NCI-H526 (cell line): Measurements from ENCODE around the gene ACOX2.
A peak's percentile ranks its signal among the peaks of the same experiment; 100 is the strongest.
"Not testable (repeated sequence)": the region's sequence is repeated elsewhere in the genome, so short reads cannot be mapped to it uniquely, and the experiment has no call there.

ENCODE experiments used
- DNase-seq, 2 experiments: peaks; one replicate each; lab custom pipeline; 2025; lab: John Stamatoyannopoulos, UW

Gene ACOX2

DNA sequence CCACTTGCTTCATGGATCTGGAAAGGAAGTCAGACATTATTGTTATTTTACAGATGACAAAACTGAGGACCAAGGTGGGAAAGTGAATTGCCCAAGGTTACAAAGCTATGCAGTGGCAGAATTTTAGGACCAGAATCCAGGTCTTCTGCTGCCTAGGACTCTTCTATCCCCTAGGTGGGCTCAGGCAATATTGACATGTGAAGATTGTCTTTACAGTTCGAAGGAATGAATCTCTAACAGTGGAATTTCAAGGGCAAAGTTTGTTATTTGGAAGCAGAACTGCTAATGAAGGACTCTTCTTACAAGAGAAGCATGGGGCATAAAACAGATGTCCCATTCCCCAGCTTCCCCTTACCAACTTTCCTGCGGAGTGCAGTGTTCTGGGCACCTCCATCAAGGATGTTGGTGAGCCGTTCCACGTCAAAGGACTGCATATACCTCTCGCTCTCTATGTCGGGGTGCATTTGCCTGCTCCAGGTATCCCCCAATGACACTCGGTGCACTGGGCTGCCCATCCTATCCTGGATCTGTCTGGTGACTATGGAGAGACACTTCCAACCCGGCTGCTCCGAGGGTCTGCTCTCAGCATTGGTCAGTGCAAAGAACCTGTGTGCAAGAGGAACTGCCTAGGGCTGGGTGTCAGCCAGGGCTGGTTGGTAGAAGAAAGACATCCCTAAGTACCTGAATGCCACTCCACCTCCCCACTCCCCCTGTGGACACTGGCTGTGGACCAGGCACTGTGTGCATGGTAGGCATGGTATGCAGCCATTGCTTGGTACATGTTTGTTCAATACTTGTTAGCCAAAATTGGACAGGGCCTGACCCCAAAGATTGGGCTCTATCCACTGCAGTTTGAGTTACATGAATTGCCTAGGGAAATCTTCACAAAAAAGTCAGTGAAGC, 2.1 kb downstream of the ACOX2 start:
- DNase-seq, result no peak

DNA sequence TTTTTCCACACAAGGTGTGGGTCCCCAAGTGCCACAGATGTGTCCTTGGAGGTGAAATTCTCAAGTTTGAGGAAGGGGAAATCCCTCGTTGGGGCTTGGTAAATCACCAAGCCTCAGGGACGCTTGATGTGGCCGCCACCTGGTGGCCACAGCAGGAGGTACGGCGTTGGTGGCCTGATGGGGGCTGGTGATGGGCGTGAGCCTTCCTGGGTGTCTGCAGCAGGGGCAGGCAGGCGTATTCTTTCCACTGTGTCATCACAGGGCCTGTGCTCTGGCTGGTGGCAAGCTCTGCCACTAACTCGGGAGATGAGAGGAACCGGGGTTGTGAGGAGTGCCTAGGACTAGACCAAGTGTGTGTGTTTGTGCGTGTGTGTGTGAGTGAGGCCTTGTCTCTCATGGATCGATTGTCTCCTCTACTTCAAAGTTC, 4.2 kb downstream of the ACOX2 start:
- DNase-seq, result peak; percentile 18 to 72

DNA sequence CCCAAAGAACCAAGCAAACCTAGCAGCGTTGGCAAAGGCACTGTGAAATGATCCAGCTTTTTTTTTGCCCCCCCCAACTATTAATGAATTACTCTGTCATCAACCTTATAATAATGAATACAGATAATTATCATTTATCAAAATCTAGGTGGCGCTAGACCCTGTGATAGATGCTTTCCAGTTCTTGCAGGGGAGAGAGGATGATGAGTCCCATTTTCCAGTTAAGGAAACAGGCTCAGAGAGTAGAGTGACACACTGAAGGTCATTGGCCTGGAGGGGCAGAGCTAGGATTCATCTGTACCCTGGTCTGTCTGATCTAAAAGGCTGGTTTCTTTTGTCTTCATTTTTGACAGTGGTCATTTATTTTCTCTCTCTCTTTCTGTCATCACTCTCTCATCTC, 5.0 kb downstream of the ACOX2 start:
- DNase-seq, result peak in 1 of 2 experiments; percentile 25

DNA sequence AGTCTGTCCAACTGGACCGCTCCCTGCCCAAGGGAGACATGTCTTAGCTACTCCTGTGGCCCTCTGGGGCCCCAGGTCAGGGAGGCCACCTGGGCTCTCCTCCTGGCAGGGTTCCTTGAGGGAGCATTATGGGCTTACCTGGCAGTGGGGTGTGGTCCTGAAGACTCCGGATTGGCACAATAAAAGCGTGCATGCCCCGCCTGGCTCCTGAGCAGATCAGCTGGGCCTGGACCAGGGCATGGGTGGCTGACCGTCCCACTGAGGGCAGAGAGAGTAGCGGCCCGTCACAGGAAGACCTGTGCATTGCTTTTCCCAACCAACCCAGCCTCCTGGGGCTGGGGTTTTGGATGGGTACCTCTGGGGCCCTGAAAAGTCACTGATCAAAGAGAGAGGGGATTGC, 5.4 kb downstream of the ACOX2 start:
- DNase-seq, result no peak

DNA sequence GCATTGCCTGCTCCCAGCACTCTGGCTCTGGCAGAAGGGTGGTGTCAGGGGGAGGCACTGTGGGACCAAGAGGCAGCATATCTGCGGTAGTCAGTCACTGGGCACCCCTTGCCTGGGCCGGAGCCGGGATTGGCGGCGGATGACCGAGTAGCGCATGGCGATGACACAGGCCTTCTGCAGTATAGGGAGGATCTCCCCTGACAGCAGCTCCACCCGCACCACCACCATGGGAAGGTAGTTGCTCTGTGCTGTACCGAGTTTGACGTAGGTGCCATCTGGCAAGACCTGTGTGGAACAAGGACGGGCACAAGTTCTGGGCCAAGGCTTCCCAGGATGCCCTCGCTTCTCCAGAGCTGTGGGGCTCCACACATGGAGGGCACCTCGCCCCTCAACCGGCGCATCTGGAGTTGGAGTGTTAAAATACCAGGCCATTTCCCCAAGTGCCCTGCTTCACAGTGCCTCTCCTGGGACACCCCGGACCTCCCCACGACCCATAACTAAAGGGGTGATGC, 6.6 kb downstream of the ACOX2 start:
- DNase-seq, result no peak

DNA sequence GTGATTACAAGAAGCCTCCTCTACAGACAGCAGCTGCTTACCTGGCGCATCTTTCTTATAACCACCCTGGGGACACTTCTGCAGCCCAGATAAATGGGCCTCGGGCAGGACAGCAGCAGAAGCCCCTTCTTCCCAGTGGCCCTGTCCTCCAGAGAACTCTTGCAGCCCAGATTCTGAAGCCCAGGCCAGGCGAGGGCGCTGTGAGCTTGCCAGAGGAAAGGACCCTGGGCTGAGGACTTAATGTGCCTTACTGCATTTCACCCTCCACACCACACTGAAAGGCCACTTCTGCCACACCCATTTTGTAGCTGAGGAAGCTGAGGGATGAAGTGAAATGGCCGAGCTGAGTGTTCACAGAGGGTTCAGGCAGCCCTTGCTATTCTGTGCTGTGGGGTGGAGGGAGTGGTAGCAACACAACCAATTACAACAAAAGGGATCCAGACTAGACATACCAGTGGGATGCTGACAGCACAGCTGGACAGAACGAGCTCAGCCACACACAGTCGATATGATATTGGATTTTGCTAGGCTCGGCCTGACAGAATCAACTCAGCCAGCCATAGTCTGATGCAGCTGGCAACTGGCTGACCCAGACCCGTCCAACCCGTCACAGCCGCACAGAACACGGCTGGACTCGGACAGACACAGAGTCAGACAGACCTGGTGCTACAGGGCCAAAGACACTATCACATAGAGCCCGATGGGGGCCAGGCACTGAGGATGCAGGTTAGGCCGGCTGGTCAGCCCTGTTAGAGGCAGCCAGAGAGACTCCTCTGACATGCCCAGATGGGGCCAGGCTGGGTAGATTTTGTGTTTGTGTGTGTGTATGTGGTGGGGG, 7.3 kb downstream of the ACOX2 start:
- peak in 1 of 2 experiments; percentile 61 for DNase-seq

DNA sequence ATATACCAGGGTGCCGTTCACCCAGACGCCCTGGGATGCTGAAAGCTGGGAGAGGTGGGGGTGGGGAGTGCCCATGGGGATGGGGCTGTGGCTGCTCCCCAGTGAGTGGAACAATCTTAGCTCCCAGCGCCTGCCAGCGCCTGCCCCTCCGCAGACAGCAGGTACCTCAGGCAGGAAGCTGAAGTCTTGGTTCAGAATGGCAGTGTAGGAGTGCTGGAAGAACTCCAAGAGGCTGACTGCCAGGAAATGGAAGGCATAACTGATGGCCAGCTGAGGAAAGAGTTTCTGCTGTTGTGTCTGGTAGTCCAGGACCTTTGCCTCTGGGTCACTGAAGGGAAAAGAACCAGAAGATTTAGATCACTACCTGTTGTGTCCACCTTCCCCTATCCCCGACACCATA, 8.4 kb downstream of the ACOX2 start:
- no peak for DNase-seq

DNA sequence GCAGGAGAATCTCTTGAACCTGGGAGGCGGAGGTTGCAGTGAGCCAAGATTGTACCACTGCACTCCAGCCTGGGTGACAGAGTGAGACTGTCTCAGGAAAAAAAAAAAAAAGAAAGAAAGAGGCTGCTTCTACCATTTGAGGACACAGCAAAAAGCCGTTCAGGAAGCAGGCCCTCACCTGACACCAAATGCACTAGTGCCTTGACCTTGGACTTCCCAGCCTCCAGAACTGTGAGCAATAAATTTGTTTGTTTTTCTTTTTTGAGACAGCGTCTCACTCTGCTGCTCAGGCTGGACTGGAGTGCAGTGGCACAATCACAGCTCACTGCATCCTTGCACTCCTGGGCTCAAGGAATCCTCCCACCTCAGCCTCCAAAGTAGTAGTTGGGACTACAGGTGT, 9.6 kb downstream of the ACOX2 start:
- DNase-seq, result not testable (repeated sequence)

DNA sequence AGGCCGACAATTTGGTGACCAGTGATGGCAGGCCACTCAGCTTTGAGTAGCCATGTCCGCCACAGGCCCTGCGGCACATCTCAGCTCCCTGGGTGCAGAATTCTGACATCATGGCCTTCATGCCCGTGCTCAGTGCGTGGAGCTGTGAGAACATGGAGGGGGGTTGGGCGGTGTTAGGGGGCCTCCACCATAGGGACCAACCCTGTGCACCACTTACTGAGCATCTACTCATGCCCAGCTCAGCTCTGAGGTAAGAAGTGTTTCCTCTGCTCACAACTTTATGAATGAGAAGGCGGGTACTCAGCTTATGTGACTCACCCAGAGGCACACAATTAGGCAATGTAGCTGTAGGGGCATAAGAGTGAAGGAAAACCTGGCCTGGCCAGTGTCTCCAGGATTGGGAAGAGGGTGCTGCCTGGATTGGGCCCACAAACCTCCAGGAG, 10.5 kb downstream of the ACOX2 start:
- peak; percentile 9 to 39 for DNase-seq

DNA sequence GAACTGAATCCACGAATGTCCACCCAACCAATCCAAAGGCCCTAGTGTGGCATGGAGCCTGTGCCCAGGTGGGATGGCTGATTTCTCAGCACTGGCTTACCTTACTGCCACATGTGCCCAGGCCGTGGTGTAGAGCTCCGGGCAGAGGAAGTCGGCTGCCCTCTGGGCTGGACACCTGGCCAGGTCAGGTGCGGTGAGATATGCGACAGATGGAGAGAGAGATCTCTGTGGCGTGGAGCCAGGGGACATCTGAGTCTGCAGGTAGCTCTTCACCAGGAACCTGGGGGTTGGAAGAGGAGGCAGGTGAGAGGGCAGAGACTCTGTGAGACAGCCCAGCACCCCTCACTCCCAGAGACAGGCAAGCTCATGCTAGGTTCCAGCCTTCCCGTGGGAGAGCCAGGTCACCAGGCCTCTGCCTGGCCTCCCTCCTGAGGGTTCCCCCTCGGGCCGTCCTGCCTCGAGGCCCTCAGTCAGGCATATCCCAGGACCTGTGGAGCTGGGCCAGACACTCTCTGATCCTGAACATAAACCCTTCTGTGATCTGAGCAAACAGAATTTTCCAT, 12.6 kb downstream of the ACOX2 start:
- no peak for DNase-seq

DNA sequence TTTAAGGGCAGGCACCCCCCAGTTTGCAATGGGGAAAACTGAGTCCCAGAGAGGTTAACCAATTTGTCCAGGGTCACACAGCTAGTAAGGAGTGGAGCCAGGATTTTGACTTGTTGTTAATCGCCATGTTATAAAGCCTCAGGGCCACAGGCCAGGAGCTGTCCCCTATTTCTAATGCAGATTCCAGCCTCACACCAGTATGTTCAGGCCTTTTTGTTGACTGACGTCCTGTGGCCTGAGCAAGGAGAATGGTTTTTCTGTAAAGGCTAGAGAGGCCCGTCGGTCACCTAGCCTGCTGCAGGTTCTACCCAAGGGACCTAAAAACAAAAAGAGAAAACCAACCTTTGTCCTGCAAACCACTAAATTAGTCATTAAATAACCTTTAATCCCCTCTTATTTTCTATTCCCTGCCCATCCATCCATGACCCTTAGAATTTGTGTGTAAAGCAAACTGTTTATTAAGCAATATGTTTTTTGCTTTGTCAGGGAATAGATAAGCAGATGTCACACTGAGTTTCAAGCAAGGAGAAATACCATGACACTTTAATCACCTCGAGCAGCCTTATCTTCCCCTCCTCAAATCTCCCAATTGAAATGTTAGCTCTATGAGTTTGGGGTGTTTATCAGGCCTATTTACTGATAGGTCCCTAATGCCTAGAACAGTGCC, 14.1 kb downstream of the ACOX2 start:
- no peak for DNase-seq

DNA sequence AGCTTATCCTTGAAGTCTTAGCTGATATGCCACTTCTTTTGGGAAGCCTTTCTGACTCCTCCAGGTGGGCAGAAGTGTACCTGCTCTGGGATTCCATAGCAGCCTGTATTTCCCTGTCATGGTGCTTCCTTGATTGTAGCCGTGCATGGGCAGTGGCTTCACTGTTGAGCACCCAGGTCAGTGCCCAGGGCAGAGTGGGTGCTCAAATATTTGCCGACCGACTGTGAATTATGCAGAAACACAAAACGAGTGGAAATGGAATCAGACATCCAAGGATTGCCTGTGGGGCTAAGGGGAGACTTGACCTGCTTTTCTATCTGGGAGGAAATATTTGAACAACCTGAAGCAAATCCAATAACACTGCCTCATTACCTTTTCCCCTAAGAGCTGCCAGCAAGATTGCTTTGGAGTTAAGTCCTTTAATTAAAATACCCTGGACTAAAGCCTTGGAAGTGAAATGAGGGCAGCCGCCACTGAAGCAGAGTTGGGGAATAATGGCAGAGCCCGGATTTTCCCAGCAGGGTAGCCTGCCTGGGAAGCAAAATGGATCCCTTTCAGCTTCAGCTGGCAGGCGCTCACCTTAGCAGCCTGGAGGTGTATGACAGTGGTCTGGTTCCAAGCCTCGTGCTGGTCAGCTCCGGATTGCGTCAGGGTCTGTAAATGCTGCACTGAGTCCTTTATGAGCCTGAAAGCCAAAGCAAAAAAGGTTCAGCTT, 14.9 kb downstream of the ACOX2 start:
- no peak for DNase-seq

DNA sequence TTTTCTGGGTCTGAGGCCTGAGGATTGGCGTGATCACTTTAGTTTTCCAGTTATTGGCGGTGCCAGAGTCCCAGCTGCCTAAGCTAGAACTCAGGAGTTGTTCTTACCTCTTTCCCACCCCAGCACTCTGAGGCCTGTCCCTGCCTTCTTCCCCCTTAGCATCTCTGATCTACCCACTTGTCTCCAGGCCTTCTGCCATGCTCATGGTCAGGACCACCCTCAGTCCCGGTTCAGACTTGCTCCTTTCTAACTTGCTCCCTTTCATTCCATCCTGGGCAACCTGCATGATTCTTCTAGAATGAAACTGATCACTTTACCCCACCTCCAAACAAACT, 15.7 kb downstream of the ACOX2 start:
- DNase-seq, result no peak

DNA sequence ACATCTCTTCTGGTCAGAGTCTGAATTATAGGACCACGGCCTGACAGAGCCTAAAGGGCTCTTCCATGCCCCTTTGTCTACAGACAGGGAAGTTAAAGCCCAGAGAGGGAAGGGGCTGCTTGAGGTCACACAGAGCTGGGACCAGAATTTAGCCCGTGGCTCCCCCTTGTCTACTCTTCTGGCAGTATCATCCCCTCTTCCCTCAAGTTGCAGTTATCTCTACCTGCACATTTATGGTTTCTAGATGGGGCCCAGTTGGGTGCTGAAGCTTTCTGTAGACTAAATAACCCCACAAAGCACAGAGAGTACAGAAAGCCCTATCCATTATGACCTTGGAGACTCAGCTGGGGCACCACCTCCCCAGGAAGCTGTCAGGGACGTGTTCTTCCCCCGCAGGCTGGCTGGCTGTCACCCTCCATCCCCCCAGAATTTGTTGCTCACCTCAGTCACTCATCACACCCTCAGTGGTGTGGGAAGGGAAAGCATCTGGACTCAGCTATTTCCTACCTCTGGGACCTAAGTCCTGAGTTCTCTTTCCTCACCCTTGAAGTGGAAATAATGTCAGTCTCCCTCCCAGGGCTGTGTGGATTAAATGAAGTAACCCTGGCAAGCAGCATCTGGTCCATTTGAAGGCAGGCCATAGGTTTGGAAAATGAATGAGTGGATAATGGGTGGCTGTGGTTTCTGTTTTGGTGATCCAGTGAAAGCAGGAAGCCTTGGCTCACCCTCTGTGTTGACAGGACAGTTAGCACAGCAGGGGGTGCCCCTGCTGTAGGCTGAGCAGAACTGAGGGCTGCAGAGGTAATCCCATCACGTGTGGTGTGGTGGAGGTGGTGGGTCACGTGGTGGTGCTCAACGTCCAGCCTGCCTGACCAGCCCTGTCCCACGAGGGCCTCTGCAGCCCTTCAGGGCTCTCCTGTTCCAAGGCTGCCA, 16.3 kb downstream of the ACOX2 start:
- DNase-seq, result no peak

DNA sequence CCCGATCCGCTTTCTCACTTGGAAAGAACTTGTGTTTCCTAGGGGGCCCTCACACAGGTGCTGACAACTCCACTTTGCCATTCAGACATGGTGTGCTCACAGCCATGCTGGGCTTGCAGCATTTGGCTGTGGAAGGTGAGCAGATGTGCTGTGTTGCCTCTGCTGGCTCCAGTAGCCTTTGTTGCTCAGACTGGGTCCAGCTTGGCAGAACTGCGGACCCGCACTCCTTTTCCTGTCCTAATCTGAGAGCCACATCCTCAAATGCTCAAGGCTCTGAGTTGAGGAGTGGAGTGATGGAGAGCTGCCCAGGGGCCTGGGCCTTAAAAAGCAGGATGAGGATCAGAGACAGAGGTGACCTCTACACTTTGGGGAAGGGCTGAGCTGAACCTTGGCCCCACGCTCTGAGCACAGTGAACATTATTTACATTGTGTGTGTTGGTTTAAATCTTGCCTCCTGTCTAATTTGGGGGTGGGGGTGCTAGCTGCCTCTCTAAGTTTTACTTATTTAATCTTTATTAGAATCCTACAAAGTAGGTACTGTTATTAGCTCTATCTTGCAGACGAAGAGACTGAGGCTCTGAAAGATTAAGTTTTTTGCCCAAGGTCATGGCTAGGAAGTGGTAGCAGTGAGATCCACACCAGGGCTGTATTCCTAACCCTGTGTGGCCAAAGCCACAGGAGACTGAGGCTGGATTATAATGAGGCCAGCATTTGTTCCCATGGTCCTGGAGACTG, 17.2 kb downstream of the ACOX2 start:
- no peak for DNase-seq

DNA sequence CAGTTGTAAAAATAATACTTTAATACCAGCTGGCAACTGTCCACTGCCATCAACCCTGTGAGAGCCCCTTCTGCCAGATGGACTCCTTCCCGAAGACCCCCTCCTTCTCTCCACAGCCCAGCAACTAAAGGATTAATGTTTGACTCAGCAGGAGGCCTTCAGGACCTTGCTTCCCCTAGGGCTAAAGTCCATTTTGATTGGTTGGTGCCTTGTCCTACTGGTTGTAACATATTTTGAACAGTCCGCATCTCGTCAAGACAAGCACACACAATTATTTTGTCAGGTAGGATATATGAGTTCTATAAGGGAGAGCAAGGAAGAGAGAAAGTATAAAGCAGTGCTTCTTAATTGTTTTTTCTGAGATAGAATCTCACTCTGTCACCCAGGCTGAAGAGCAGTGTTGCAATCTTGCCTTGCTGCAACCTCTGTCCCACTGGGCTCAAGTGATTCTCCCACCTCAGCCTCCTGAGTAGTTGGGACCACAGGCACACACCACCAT, 18.6 kb downstream of the ACOX2 start:
- DNase-seq, result no peak

DNA sequence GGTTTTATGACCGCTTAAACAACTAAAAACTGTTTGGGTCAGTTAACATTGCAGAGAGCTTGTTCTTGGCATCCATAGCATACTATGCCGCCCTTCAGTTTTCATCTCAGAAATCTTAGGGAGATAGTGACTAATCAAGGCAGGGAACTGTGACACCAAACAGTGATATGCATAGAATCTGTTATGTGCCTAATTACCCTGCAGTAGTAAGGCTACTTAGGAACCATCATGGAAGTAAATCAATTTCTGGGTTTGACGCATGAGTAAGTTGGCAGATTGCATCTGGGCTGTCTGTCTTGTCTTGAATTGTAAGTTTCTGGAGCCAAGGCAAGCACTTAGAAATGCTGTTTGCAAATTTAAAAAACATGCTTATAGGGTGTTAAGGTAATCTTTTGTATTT, 22.6 kb downstream of the ACOX2 start:
- no peak for DNase-seq

DNA sequence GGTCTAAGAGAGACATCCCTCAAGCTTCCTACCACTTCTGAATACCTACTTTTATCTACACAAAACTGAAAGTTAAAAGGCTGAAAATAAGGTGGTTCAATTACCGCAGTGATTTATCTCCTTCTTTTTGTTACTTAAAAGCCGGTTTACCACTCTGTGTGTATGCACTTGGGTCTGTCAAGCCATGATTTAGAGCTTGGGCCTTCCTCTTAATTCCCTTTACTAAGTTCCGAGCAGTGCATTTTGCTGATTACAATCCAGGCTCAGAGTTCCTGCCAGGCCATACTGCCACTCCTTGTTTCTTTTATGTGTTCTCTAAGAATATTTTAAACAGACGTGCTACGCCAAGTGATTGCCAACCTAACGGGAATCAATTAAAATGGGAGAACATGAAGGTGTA, 28.6 kb downstream of the ACOX2 start:
- DNase-seq, result no peak

DNA sequence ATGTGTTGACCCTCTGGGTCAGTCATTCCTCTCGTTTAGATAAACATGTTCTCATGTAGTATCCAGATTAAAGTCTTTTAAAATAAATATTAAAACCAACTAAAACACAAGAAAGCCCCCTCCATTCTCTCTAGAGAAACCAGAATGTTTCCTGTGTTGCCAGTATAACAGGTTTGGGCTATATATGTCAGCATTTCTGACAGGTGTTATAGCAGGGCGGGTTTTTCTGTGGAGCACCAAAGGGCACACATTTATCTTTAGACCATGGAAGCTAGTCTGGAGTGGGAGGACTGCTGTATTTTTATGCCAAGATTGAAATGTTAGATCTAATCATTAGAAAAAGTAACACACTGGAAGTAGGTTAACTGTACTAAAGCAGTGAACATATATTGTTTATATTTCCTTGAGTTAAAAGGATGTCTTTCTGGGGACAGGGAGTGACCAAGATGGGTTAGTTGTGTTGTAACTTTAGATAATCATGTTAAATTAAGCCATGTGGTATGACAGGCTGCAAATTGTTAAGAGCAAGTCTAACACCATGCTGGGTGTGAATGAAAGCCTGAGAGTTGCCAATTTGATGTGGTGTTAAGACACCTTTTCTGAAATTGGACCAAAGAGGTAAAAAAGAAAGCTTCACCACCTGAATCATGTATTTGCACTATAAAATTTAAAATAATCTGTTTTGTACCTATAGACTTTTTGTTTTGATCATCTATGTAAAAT, 29.5 kb downstream of the ACOX2 start:
- DNase-seq, result no peak
